Neural cell (in vitro differentiated cells): ENCODE measurements around the gene SVBP. TPM values are rescaled to one million over a fixed set of nuclear protein-coding genes. Genes with fewer than 3 reads are reported as not detected.

Source experiments
- H2AFZ ChIP-seq: fragments of 200-600, 300-800 bp; sonication (generic), shearing (Covaris generic); 2 replicates; pipeline ENCODE4 v1.6.0; 2014; ENCODE audit warnings: low read depth, mild to moderate bottlenecking, antibody characterized with exemption, low read length, moderate library complexity
- H3F3A ChIP-seq: fragments of 200-600 bp; shearing (Covaris generic); 2 replicates; pipeline ENCODE4 v1.6.1; 2016; ENCODE audit warnings: mild to moderate bottlenecking, moderate library complexity, mixed read lengths, antibody characterized with exemption, low read length; ENCODE audit not compliant: insufficient read depth, poor library complexity, severe bottlenecking
- H3K27ac ChIP-seq: fragments of 200-600, 300-800 bp; sonication (generic), shearing (Covaris generic); 2 replicates; pipeline ENCODE4 v1.5.1; 2014; ENCODE audit warnings: mild to moderate bottlenecking, low read length, moderate library complexity
- H3K27me3 ChIP-seq: fragments of 300-800, 200-600 bp; sonication (generic), shearing (Covaris generic); 2 replicates; pipeline ENCODE4 v1.6.0; 2014; ENCODE audit warnings: mild to moderate bottlenecking, low read depth, low read length, moderate library complexity; ENCODE audit not compliant: insufficient read depth
- H3K36me3 ChIP-seq: fragments of 300-800, 200-600 bp; sonication (generic), shearing (Covaris generic); 2 replicates; pipeline ENCODE4 v1.5.1; 2014; ENCODE audit warnings: mild to moderate bottlenecking, antibody characterized with exemption, low read length, moderate library complexity; ENCODE audit not compliant: insufficient read depth
- H3K4me2 ChIP-seq: fragments of 300-800, 200-600 bp; sonication (generic), shearing (Covaris generic); 2 replicates; pipeline ENCODE4 v1.6.0; 2014; ENCODE audit warnings: mild to moderate bottlenecking, low read length
- H3K4me3 ChIP-seq: fragments of 300-800, 200-600 bp; sonication (generic), shearing (Covaris generic); 2 replicates; pipeline ENCODE4 v1.5.1; 2014; ENCODE audit warnings: mild to moderate bottlenecking, low read length, moderate library complexity
- H3K79me2 ChIP-seq: fragments of 200-600 bp; shearing (Covaris generic); replicated peaks from 2 replicates; pipeline ENCODE4 v1.6.0; 2014; ENCODE audit warnings: mild to moderate bottlenecking, low read length, moderate library complexity; ENCODE audit not compliant: insufficient read depth
- H3K9ac ChIP-seq: fragments of 300-800, 200-600 bp; sonication (generic), shearing (Covaris generic); 2 replicates; pipeline ENCODE4 v1.6.1; 2016; ENCODE audit warnings: mild to moderate bottlenecking, low read length, mixed read lengths
- H3K9me2 ChIP-seq: fragments of 200-600 bp; shearing (Covaris generic); 2 replicates; pipeline ENCODE4 v1.6.1; 2016; ENCODE audit warnings: mild to moderate bottlenecking, low read length, mixed read lengths; ENCODE audit not compliant: insufficient read depth
- H3K9me3 ChIP-seq: fragments of 200-600, 300-800 bp; sonication (generic), shearing (Covaris generic); 2 replicates; pipeline ENCODE4 v1.6.1; 2016; ENCODE audit warnings: mild to moderate bottlenecking, mixed run types, low read length, moderate library complexity, mixed read lengths
- H4K20me1 ChIP-seq: fragments of 200-600 bp; shearing (Covaris generic); 2 replicates; pipeline ENCODE4 v1.6.1; 2016; ENCODE audit warnings: mild to moderate bottlenecking, mixed run types; ENCODE audit not compliant: insufficient read depth
- CTCF ChIP-seq: fragments of 450-650 bp; IDR thresholded peaks from 2 replicates; pipeline ENCODE4 v1.5.1; 2014; ENCODE audit warnings: antibody characterized with exemption, mild to moderate bottlenecking, moderate library complexity; ENCODE audit not compliant: poor library complexity, severe bottlenecking
- EP300 ChIP-seq: fragments of 450-650 bp; conservative IDR thresholded peaks from 2 replicates; pipeline ENCODE4 v1.6.1; 2014; ENCODE audit warnings: antibody characterized with exemption, mild to moderate bottlenecking, moderate library complexity; ENCODE audit not compliant: poor library complexity, severe bottlenecking
- EZH2 ChIP-seq: fragments of 200-600, 300-800 bp; shearing (Covaris generic), sonication (generic); IDR thresholded peaks from 2 replicates; pipeline ENCODE4 v1.6.1; 2014; ENCODE audit warnings: antibody characterized with exemption, low read length, borderline replicate concordance, mild to moderate bottlenecking; ENCODE audit not compliant: insufficient read depth, poor library complexity, severe bottlenecking
- MXI1 ChIP-seq: fragments of 450-650 bp; conservative IDR thresholded peaks from 2 replicates; pipeline ENCODE4 v1.6.1; 2014; ENCODE audit warnings: antibody characterized with exemption, mild to moderate bottlenecking; ENCODE audit not compliant: poor library complexity, severe bottlenecking
- POLR2AphosphoS5 ChIP-seq: IDR thresholded peaks from 2 replicates; pipeline ENCODE4 v1.6.1; 2012
- RAD21 ChIP-seq: fragments of 450-650 bp; conservative IDR thresholded peaks from 2 replicates; pipeline ENCODE4 v1.6.1; 2014; ENCODE audit warnings: antibody characterized with exemption, mild to moderate bottlenecking, moderate library complexity
- REST ChIP-seq: IDR thresholded peaks from 2 replicates; pipeline ENCODE4 v1.6.1; 2012; ENCODE audit warnings: borderline replicate concordance
- SMC3 ChIP-seq: fragments of 450-650 bp; conservative IDR thresholded peaks from 2 replicates; pipeline ENCODE4 v1.6.1; 2014; ENCODE audit warnings: antibody characterized with exemption, mild to moderate bottlenecking, moderate library complexity; ENCODE audit not compliant: poor library complexity
- TAF1 ChIP-seq: IDR thresholded peaks from 2 replicates; pipeline ENCODE4 v1.6.1; 2012; ENCODE audit warnings: low read depth
- polyA plus RNA-seq: library from polyadenylated mRNA; depleted of rRNA; stranded (reverse); fragments of >200 nt; gene quantifications from 2 replicates; pipeline ENCODE4 v1.2.3, GENCODE V29; 2014

Gene SVBP
- polyA plus RNA-seq, 1 donor from 2014 or later = 231 TPM

GRCh38 chr1:42852608-42852980 is 35.4 kb upstream of the SVBP start:
- peaks cover 5% of the 10 kb centered on the region for H3K36me3 ChIP-seq
- no peak overlapping the region for H3K4me2 ChIP-seq
- H3K27me3 ChIP-seq = no peaks in the 10 kb centered on the region
- no peaks in the 10 kb centered on the region for H3F3A ChIP-seq
- no peaks in the 10 kb centered on the region for H4K20me1 ChIP-seq
- no peak overlapping the region for H3K9ac ChIP-seq
- H3K9me3 ChIP-seq = no peaks in the 10 kb centered on the region
- H2AFZ ChIP-seq = no peak overlapping the region
- no peaks in the 10 kb centered on the region for H3K9me2 ChIP-seq
- no peak overlapping the region for H3K27ac ChIP-seq
- no peak for TF ChIP-seq MXI1
- no peak for TF ChIP-seq POLR2AphosphoS5
- no peak for TF ChIP-seq EZH2
- TF ChIP-seq CTCF = no peak
- TF ChIP-seq REST = no peak
- no peak for TF ChIP-seq EP300
- no peak for TF ChIP-seq RAD21
- no peak for TF ChIP-seq SMC3
- TF ChIP-seq TAF1 = no peak
- no peak overlapping the region for H3K4me3 ChIP-seq
- H3K79me2 ChIP-seq = peaks cover 6% of the 10 kb centered on the region

- Histone ChIP-seq H3K79me2 (peaks cover 11% of the 10 kb centered on the region), H4K20me1 (no peaks in the 10 kb centered on the region), H3K9me3 (no peaks in the 10 kb centered on the region), H3K36me3 (peaks cover 5% of the 10 kb centered on the region), H3K9me2 (no peaks in the 10 kb centered on the region), H3F3A (no peaks in the 10 kb centered on the region), H3K4me2 (no peak overlapping the region), H3K9ac (no peak overlapping the region), H3K27ac (no peak overlapping the region), H2AFZ (no peak overlapping the region), H3K27me3 (no peaks in the 10 kb centered on the region), H3K4me3 (no peak overlapping the region)
- no peak for TF ChIP-seq REST
- TF ChIP-seq EP300 = no peak
- no peak for TF ChIP-seq TAF1
- TF ChIP-seq MXI1 = no peak
- TF ChIP-seq EZH2 = no peak
- TF ChIP-seq CTCF = no peak
- TF ChIP-seq POLR2AphosphoS5 = no peak
- no peak for TF ChIP-seq RAD21
- no peak for TF ChIP-seq SMC3
Measured at GRCh38 chr1:42851960-42852607, 34.9 kb upstream of the SVBP start.
